ENCODE measurements around the gene LSM2.

The LSM2 gene

DNA sequence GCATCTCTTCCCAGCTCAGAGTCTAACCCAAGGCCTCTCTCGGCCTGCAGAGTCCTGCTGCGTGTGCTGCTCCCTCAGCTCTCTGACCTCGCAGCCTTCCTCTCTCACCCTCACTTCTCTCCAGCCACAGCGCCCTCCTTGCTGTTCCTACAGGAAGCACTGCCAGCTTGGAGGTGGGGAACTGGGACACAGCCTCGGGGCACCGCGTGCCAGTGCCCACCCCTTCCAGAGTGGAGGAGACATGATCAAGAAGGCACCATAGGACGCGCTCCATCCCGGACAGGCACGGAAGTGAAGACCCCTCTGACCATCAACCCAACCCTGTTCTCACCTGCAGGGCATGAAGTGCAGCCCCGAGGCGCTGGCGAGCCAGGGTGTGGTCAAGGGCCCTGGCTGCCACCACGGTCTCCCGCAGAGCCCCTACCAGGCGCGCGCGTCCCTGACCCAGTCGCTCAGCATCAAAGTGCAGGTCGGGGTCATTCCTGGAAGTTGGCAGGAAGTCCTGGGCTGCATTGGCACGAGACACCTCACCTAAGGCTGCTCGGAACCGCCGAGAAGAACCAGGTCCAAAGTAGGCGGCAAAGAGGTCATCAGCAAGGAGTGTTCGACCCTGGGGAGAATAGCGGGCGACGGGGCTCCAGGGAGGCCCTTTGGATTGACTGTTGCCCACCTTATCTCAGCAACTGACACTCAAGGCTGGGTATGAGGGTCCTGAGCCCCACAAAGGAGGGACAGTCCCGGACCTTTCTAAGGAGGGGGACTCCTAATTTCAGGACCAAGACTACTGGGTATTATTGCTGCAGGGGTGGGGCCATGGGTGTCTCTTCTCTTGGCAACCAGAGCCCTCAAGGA lies 30.9 kb downstream of the LSM2 start:
- TF ChIP-seq, protein P1, sequence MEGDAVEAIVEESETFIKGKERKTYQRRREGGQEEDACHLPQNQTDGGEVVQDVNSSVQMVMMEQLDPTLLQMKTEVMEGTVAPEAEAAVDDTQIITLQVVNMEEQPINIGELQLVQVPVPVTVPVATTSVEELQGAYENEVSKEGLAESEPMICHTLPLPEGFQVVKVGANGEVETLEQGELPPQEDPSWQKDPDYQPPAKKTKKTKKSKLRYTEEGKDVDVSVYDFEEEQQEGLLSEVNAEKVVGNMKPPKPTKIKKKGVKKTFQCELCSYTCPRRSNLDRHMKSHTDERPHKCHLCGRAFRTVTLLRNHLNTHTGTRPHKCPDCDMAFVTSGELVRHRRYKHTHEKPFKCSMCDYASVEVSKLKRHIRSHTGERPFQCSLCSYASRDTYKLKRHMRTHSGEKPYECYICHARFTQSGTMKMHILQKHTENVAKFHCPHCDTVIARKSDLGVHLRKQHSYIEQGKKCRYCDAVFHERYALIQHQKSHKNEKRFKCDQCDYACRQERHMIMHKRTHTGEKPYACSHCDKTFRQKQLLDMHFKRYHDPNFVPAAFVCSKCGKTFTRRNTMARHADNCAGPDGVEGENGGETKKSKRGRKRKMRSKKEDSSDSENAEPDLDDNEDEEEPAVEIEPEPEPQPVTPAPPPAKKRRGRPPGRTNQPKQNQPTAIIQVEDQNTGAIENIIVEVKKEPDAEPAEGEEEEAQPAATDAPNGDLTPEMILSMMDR (IDR thresholded peaks at IDR 0.05; ENCODE audit: poor library complexity, severe bottlenecking): no peak
- ATAC-seq (ENCODE audit: low read depth): no peak
- no peaks in the 10 kb centered on the region for H3K9me3 ChIP-seq (ENCODE audit: severe bottlenecking)
- no peak for DNase-seq (ENCODE audit: low spot score)
- H3K4me3 ChIP-seq (ENCODE audit: severe bottlenecking): no peak overlapping the region
- peak overlapping the region; percentile 73 for H3K27ac ChIP-seq (ENCODE audit: poor library complexity, severe bottlenecking)
- peaks cover 10% of the 10 kb centered on the region for H3K36me3 ChIP-seq (ENCODE audit: low read depth)
- peaks cover 19% of the 10 kb centered on the region for H3K4me1 ChIP-seq (ENCODE audit: insufficient read depth, poor library complexity, severe bottlenecking)
- no peaks in the 10 kb centered on the region for H3K27me3 ChIP-seq (ENCODE audit: insufficient read depth, poor library complexity, severe bottlenecking)

DNA sequence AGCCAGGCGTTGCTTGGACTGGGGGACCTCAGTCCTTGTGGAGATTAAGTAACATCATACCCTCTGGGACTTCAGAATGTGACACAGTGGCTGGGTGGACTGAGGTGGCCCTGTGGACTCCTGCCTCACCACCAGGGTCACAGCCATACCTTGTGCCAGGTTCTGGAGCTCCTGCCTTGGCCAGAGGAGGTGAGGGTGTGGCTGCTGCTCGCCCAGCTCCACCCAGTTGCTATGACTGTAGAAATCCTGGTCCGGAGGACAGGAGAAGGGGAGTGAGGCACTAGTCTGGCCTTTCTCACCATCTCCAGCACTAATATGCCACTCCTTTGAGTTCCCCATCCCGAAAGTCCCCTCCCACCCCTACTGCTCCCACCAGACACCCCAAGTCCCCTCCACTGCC lies 31.6 kb downstream of the LSM2 start:
- H3K27ac ChIP-seq (ENCODE audit: poor library complexity, severe bottlenecking): no peak overlapping the region
- ATAC-seq (ENCODE audit: low read depth): 0 out of 3 replicates have a peak, but pooled peaks have one; percentile 19
- DNase-seq (ENCODE audit: low spot score): no peak
- no peaks in the 10 kb centered on the region for H3K9me3 ChIP-seq (ENCODE audit: severe bottlenecking)
- H3K36me3 ChIP-seq (ENCODE audit: low read depth): peaks cover 8% of the 10 kb centered on the region; the same call in 1 of the 2 replicates
- H3K27me3 ChIP-seq (ENCODE audit: insufficient read depth, poor library complexity, severe bottlenecking): no peaks in the 10 kb centered on the region
- TF ChIP-seq, protein P1 (IDR thresholded peaks at IDR 0.05; ENCODE audit: poor library complexity, severe bottlenecking): no peak
- no peak overlapping the region for H3K4me3 ChIP-seq (ENCODE audit: severe bottlenecking)
- peaks cover 19% of the 10 kb centered on the region for H3K4me1 ChIP-seq (ENCODE audit: insufficient read depth, poor library complexity, severe bottlenecking)

DNA sequence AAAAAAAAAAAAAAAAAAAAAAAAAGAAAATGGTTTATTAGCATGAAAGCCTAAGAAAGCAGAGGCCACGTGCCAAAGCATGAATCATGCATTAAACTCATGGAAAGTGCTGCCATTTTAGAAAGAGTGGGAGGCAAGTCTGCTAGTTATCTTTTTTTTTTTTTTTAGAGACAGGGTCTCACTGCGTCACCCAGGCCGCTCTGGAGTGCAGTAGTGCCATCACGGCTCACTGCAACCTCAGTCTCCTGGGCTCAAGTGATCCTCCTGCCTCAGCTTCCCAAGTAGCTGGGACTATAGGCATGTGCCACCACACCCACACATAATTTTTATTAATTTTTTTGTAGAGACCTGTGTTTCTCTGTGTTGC lies 34.8 kb downstream of the LSM2 start:
- Histone ChIP-seq H3K36me3 (ENCODE audit: low read depth) (no peaks in the 10 kb centered on the region), H3K4me1 (ENCODE audit: insufficient read depth, poor library complexity, severe bottlenecking) (peaks cover 16% of the 10 kb centered on the region), H3K27me3 (ENCODE audit: insufficient read depth, poor library complexity, severe bottlenecking) (no peaks in the 10 kb centered on the region), H3K9me3 (ENCODE audit: severe bottlenecking) (no peaks in the 10 kb centered on the region), H3K27ac (ENCODE audit: poor library complexity, severe bottlenecking) (no peak overlapping the region), H3K4me3 (ENCODE audit: severe bottlenecking) (no peak overlapping the region)
- TF ChIP-seq, protein P1 (IDR thresholded peaks at IDR 0.05; ENCODE audit: poor library complexity, severe bottlenecking): no peak
- DNase-seq (ENCODE audit: low spot score) (no peak), ATAC-seq (ENCODE audit: low read depth) (no peak)

DNA sequence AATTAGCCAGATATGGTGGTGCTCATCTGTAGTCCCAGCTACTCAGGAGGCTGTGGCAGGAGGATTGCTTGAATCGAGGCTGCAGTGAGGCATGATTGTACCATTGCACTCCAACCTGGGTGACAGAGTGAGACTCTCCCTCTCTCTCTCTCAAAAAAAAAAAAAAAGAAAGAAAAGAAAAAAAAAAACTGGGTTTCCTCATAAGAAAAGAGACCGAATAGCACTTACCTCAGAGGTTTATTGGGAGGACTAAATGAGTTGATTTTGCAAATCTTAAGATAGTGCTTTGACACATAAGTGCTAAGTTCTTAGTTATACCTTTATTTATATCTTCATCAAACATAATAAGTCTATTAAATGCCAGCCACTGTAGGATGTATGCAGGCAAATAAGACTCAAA lies 35.9 kb downstream of the LSM2 start:
- H3K4me1 ChIP-seq (ENCODE audit: insufficient read depth, poor library complexity, severe bottlenecking): peaks cover 7% of the 10 kb centered on the region
- no peak for ATAC-seq (ENCODE audit: low read depth)
- no peak overlapping the region for H3K27ac ChIP-seq (ENCODE audit: poor library complexity, severe bottlenecking)
- DNase-seq (ENCODE audit: low spot score): no peak
- H3K9me3 ChIP-seq (ENCODE audit: severe bottlenecking): no peaks in the 10 kb centered on the region
- TF ChIP-seq, protein P1 (IDR thresholded peaks at IDR 0.05; ENCODE audit: poor library complexity, severe bottlenecking): no peak
- no peaks in the 10 kb centered on the region for H3K36me3 ChIP-seq (ENCODE audit: low read depth)
- no peaks in the 10 kb centered on the region for H3K27me3 ChIP-seq (ENCODE audit: insufficient read depth, poor library complexity, severe bottlenecking)
- no peak overlapping the region for H3K4me3 ChIP-seq (ENCODE audit: severe bottlenecking)

Data from RWPE2 (cell line).